Glomerular endothelial cell (primary cell): ENCODE data around the gene ASMTL. TPM values are rescaled to one million over a fixed set of nuclear protein-coding genes. Genes with fewer than 3 reads are reported as not detected.
"Not testable (repeated sequence)": the region's sequence is repeated elsewhere in the genome, so short reads cannot be mapped to it uniquely, and the experiment has no call there.

ENCODE experiments used
- DNase-seq: peaks from one replicate; pipeline ENCODE4 v3.0.0-alpha.2; 2011; ENCODE audit warnings: low read depth, low spot score; ENCODE audit errors: extremely low read depth
- total RNA-seq: library from RNA; depleted of rRNA; stranded (reverse); fragments of >200 nt; gene quantifications from 2 replicates; pipeline ENCODE4 v1.2.3, GENCODE V29; 2015

ASMTL gene
- total RNA-seq, 1 donor from 2014 or later: 37.2 TPM

DNA sequence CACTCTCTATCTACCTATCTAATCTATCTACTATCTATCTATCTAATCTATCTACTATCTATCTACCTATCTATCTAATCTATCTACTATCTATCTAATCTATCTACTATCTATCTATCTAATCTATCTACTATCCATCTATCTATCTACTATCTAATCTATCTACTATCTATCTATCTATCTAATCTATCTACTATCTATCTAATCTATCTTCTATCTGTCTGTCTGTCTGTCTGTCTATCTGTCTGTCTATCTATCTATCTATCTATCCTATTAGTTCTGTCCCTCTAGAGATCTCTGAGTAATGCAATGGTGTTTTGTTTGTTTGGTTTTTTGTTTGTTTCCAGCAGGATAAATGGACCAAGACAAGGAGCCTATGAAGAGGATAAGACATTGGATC is 9.4 kb upstream of the ASMTL start:
- no peak for DNase-seq

DNA sequence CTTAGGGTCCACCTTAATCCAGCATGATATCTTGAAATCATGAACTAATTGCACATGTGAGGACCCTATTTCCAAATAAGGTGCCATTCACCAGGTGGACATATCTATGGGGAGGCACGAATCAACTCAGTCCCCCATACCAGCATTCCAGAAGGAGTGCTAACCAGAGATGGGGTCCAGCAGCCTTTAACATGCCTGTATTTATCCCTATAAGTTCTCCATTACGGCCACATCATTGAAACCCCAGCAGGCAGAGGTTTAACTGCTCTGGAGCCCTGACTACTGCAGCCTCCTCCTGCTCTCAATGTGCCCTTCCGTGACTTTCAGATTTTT is 3.2 kb upstream of the ASMTL start:
- DNase-seq: no peak

DNA sequence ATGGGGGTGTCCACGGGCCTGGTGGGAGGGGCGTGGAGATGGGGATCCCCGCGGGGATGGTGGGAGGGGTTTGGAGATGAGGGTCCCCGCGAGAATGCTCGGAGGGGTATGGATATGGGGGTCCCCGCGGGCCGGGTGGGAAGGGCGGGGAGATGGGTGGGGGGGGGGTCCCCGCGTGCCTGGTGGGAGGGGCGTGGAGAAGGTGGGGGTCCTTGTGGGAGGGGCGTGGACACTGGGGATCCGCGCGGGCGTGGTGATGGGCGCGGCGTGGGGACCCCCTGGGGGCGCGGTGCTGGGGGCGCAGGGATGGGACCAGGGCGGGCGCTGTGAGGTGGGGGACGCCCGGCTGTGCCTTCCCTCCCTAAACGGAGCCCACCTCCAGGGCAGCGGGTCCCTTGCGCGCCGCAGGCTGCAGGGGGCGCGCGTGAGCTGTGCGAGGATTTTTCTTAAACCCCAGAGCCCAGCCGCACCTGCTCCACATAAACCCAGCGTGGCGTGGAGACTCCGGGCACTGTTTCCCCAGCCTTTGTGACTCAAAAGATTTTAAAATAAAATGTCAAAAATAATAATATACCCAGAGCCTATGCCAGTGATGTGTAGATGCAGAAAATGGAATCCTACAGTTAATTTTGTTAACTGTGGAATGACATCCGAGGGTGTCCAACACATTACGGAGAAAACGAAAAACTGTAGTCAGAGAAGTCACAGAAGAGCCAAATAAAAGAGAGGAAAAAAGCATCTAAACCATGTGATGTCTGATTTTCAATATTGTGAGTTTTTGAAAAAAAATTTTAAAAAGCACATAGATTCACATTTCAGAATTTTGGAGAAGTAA is 1.5 kb upstream of the ASMTL start:
- no peak for DNase-seq

DNA sequence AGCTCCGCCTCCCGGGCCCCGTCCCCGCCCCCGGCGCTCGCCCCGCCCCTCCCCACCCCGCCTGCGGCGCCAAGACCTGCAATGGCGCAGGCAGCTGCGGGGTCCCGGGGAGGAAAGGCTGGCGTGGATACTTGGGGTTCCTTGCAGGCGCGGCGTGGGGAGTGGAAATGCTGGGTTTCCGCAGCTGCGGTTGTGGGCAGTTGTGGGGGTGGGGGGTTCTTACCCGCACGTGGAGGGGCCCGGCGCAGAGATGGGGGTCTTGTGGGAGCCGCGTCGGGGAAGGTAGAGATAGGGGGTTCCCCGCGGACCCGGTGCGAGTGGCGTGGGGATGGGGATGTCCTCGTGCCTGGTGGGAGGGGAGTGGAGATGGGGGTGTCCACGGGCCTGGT is 680 bp upstream of the ASMTL start:
- DNase-seq: no peak

GRCh38 chrX:1451661-1452515 is 821 bp downstream of the ASMTL start:
- no peak for DNase-seq

DNA sequence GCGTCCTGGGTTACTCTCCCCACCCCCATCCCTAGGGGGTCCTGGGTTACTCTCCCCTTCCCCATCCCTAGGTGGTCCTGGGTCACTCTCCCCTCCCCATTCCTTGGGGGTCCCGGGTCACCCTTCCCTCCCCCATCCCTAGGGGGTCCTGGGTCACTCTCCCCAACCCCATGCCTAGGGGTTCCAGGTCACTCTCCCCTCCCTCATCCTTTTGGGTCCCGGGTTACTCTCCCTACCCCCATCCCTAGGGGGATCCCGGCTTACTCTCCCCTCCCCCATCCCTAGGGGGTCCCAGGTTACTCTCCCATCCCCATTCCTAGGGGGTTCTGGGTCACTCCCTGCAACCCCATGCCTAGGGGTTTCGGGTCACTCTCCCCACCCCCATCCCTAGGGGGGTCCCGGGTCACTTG is 1.5 kb downstream of the ASMTL start:
- DNase-seq: no peak

- no peak for DNase-seq
Measured at GRCh38 chrX:1450361-1451161, 2.1 kb downstream of the ASMTL start.

DNA sequence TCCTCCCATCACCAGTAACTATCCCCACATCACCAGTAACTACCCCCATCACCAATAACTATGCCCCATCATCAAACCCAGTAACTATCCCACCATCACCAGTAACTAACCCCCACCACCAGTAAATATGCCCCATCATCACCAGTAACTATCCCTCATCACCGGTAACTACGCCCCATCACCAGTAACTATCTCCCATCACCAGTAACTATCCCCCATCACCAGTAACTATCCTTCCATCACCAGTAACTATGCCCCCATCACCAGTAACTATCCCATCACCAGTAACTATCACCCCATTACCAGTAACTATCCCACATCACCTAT is 2.9 kb downstream of the ASMTL start:
- DNase-seq: no peak

GRCh38 chrX:1449036-1449822 is 3.5 kb downstream of the ASMTL start:
- no peak for DNase-seq

GRCh38 chrX:1448573-1449001 is 4.1 kb downstream of the ASMTL start:
- not testable (repeated sequence) for DNase-seq

DNA sequence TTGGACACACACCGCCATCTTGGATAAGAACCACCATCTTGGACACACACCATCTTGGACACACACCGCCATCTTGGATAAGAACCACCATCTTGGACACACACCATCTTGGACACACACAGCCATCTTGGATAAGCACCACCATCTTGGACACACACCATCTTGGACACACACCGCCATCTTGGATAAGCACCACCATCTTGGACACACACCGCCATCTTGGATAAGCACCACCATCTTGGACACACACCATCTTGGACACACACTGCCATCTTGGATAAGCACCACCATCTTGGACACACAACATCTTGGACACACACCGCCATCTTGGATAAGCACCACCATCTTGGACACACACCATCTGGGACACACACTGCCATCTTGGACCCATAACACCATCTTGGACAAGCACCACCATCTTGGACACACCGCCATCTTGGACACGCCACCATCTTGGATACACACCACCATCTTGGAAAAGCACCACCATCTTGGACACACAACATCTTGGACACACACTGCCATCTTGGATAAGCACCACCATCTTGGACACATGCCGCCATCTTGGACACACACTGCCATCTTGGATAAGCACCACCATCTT is 4.6 kb downstream of the ASMTL start:
- DNase-seq: not testable (repeated sequence)

GRCh38 chrX:1446984-1447968 is 5.4 kb downstream of the ASMTL start:
- not testable (repeated sequence) for DNase-seq

DNA sequence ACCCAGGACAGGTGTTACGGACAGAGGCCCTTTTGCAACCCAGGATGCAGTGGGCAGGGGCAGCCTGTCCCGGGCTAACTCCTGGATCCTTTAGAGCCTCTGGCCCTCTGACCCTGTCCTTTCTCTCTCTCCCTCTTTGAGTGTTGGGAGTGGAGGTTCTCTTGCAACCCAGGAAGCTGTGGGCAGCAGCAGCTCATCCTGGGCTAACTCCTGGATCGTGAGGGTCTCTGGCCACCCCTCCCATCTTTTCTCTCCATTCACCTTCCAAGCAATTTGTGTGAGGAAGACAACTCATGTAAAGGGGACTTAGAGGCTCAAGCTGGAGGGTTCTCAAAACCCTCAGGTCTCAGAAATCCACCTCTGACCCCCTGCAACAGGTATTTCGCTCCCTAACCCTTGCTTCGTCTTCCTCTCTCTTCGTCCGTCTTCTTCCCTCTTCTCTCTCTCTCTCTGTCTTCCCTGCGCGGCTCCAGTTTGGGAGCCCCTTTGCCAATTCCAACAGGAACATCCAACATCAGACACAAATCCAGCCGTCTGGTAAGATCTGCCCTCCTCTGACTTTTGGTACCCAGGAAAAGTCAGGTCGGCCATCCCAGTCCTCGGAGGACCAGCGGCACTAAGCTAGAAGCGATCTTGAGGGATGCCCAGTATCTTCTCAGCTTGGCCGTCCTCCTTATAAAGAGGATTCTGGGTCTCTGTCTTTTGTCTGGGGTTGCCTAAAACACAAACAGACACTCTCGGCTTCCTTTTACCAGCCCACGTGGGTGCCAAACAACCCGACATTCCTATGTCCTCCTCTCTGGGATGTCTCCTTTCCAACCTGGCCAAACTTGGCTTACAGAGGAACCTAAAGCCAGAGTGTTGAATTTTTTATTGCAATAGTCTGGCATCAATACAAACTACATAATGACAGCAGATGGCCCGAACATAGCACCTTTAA is 7.9 kb downstream of the ASMTL start:
- DNase-seq: no peak

- DNase-seq: no peak
Measured at GRCh38 chrX:1443496-1444075, 9.1 kb downstream of the ASMTL start.

GRCh38 chrX:1442724-1443367 is 9.9 kb downstream of the ASMTL start:
- no peak for DNase-seq

DNA sequence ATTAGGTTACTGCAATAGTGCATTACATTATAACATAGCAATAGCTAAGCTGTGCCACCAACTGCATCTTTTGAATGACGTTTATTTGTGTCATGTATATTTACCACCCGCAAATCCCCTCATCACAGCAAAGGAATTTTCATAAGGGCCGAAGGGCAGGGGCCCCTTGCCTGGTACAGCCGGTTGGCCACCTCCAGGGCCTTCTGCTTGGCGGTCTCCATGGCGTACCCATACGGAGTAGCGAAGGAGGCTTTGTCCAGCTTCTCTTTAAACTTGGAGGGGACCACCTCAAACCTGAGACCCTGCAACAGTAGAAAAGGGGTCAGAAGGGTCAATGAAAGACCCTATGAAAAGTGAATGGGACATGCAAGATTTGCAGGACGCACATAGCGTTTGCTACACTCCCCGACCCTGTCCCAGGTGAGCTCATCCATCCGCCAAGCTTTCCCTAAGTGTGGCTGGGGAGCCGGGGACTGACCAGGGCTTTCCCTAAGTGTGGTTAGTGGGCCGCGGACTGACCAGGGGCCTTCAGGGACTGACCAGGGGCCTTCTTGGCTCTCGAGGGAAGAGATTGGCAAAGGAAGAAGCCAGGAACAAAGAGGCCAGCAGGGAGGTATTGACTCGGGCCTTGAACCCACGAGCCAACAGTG is 10.6 kb downstream of the ASMTL start:
- DNase-seq: no peak
